ENCODE data around the gene LYPD5. TPM values are rescaled to one million over a fixed set of nuclear protein-coding genes. Genes with fewer than 3 reads are reported as not detected.

Gene LYPD5
- polyA plus RNA-seq, 3 donors: 0.19 to 0.39 (median 0.24) TPM

DNA sequence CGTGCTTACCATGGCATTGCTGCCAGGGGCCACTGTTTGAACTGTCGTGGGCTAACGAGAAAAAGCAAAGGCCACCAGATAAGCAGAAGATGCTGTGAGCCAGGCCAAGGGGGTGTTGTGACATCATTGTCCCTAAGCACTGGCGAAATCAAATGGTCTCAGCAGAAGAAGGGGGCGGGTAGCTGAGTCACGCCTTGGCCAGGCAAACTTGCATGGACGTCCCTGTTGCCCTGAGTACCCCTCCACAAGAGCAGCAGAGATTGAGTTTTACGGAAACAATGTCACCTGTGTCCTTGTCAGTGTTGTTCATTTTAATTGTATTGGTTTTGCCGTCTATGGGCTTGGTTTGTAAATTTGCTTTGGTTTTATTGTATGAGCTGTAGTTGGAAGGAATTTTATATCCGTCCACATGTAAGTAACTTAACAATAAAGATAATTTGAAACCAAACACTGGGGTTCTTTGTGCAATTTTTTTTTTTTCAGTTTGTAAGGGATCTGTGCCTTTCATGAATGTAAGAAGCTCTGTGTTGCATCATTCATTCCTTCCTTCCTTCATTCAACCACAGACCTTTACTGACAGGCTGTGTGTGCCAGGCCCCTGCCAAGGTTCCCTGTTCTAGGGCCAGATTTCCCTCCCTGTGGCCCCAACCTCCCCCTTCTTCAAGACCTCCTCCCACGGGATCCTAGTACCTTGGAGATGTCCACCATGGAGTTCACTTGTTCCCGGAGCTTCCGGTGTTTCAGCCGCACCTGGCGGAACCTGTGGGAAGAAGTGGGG, 33.8 kb downstream of the LYPD5 start:
- Histone ChIP-seq H4K20me1 (ENCODE audit: insufficient read depth, low read length) (peaks cover 3% of the 10 kb centered on the region), H3K27ac (ENCODE audit: low read depth in 1 of 2, low read length in 2 of 2) (peak overlapping the region; percentile 63 to 81), H3K4me1 (ENCODE audit: control insufficient read depth in 1 of 2, insufficient read depth in 2 of 2, low read length in 2 of 2) (peaks cover 78 to 79% of the 10 kb centered on the region in 2 donors), H3K36me3 (replicated peaks in 1 of 2; ENCODE audit: control insufficient read depth in 1 of 2, insufficient read depth in 2 of 2, low read length in 2 of 2) (peaks cover 61 to 62% of the 10 kb centered on the region in 2 donors), H3K4me3 (replicated peaks in 1 of 3; ENCODE audit: low read depth in 2 of 3, low read length in 3 of 3) (peak overlapping the region in 1 of 3 experiments; percentile 42), H3K9ac (ENCODE audit: insufficient read depth, low read length, poor library complexity, severe bottlenecking) (no peak overlapping the region), H3K9me3 (replicated peaks in 1 of 2; ENCODE audit: control insufficient read depth in 1 of 2, insufficient read depth in 1 of 2, low read length in 2 of 2) (no peaks in the 10 kb centered on the region), H3K27me3 (ENCODE audit: control insufficient read depth in 2 of 2, insufficient read depth in 2 of 2, low read length in 2 of 2) (no peaks in the 10 kb centered on the region), H3K4me2 (replicated peaks; ENCODE audit: extremely low read depth, low read length, poor library complexity, severe bottlenecking) (peak overlapping the region; percentile 66), H2AFZ (ENCODE audit: insufficient read depth, low read depth, low read length, poor library complexity, severe bottlenecking) (no peak overlapping the region), H3K79me2 (ENCODE audit: insufficient read depth, low read length) (peaks cover 46% of the 10 kb centered on the region)
- WGBS (ENCODE audit: insufficient coverage): 32% methylated on average over 5 of the region's 15 CpGs
- peak; percentile 86 to 94 (median 91) for DNase-seq
- Mint-ChIP-seq H3K27ac (peak overlapping the region; percentile 90 to 98 (median 93)), H3K27me3 (ENCODE audit: low read depth in 3 of 3) (peaks cover 0 to 3% (median 0%) of the 10 kb centered on the region in 3 donors), H3K4me3 (peak overlapping the region; percentile 56 to 67), H3K36me3 (peaks cover 56 to 76% of the 10 kb centered on the region in 2 donors), H3K9me3 (peaks cover 0 to 2% (median 0%) of the 10 kb centered on the region in 7 donors), H3K4me1 (peaks cover 77% of the 10 kb centered on the region)
- TF ChIP-seq, protein P1, sequence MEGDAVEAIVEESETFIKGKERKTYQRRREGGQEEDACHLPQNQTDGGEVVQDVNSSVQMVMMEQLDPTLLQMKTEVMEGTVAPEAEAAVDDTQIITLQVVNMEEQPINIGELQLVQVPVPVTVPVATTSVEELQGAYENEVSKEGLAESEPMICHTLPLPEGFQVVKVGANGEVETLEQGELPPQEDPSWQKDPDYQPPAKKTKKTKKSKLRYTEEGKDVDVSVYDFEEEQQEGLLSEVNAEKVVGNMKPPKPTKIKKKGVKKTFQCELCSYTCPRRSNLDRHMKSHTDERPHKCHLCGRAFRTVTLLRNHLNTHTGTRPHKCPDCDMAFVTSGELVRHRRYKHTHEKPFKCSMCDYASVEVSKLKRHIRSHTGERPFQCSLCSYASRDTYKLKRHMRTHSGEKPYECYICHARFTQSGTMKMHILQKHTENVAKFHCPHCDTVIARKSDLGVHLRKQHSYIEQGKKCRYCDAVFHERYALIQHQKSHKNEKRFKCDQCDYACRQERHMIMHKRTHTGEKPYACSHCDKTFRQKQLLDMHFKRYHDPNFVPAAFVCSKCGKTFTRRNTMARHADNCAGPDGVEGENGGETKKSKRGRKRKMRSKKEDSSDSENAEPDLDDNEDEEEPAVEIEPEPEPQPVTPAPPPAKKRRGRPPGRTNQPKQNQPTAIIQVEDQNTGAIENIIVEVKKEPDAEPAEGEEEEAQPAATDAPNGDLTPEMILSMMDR (IDR thresholded peaks at IDR 0.05): no peak
- intact Hi-C loops (cut with micrococcal nuclease): loop anchor here in 1 of 2 donors (2.0 to 5.0 kb wide), 2 partner anchors 16 to 101 kb away; no protein-coding TSS in a partner anchor

DNA sequence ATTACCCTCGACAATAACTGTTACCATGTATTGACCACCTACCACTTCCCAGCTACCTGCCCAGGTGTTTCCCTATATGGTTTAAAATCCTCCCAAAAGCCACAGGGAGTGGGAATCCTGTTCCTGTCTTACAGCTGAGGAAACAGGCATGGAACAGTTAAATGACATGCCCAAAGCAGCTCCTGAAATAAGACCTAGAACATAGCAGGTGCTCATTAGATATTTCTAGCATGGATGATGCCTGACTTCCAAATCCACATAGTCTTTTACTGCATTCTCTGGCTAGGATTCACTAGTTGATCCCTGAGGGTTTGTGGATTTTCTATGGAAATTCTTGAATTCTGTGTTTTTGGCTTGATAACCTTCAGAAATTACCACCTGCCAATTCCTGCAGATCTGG, 34.4 kb downstream of the LYPD5 start:
- H2AFZ ChIP-seq (ENCODE audit: insufficient read depth, low read depth, low read length, poor library complexity, severe bottlenecking): no peak overlapping the region
- peak overlapping the region in 1 of 3 experiments; percentile 42 for H3K4me3 ChIP-seq (replicated peaks in 1 of 3; ENCODE audit: low read depth in 2 of 3, low read length in 3 of 3)
- DNase-seq: no peak
- peak overlapping the region; percentile 66 for H3K4me2 ChIP-seq (replicated peaks; ENCODE audit: extremely low read depth, low read length, poor library complexity, severe bottlenecking)
- no peak overlapping the region for H3K9ac ChIP-seq (ENCODE audit: insufficient read depth, low read length, poor library complexity, severe bottlenecking)
- peak overlapping the region; percentile 65 to 81 for H3K27ac ChIP-seq (ENCODE audit: low read depth in 1 of 2, low read length in 2 of 2)
- TF ChIP-seq, protein P1 (IDR thresholded peaks at IDR 0.05): no peak
- peaks cover 80 to 84% of the 10 kb centered on the region in 2 donors for H3K4me1 ChIP-seq (ENCODE audit: control insufficient read depth in 1 of 2, insufficient read depth in 2 of 2, low read length in 2 of 2)
- H4K20me1 ChIP-seq (ENCODE audit: insufficient read depth, low read length): no peaks in the 10 kb centered on the region
- Mint-ChIP-seq H3K4me3 (peak overlapping the region in 1 of 2 donors; percentile 56), H3K27me3 (ENCODE audit: low read depth in 3 of 3) (peaks cover 0 to 3% (median 0%) of the 10 kb centered on the region in 3 donors), H3K27ac (peak overlapping the region; percentile 90 to 98 (median 93)), H3K36me3 (peaks cover 49 to 73% of the 10 kb centered on the region in 2 donors), H3K4me1 (peaks cover 83% of the 10 kb centered on the region), H3K9me3 (peaks cover 0 to 2% (median 0%) of the 10 kb centered on the region in 7 donors)
- peaks cover 40% of the 10 kb centered on the region for H3K79me2 ChIP-seq (ENCODE audit: insufficient read depth, low read length)
- WGBS (ENCODE audit: insufficient coverage): 0% methylated on average over 1 of the region's 1 CpG
- H3K36me3 ChIP-seq (replicated peaks in 1 of 2; ENCODE audit: control insufficient read depth in 1 of 2, insufficient read depth in 2 of 2, low read length in 2 of 2): peaks cover 55 to 56% of the 10 kb centered on the region in 2 donors
- intact Hi-C loops (cut with micrococcal nuclease): loop anchor here in 1 of 2 donors (2.0 to 5.0 kb wide), 2 partner anchors 17 to 101 kb away; no protein-coding TSS in a partner anchor
- H3K9me3 ChIP-seq (replicated peaks in 1 of 2; ENCODE audit: control insufficient read depth in 1 of 2, insufficient read depth in 1 of 2, low read length in 2 of 2): no peaks in the 10 kb centered on the region
- no peaks in the 10 kb centered on the region for H3K27me3 ChIP-seq (ENCODE audit: control insufficient read depth in 2 of 2, insufficient read depth in 2 of 2, low read length in 2 of 2)

All from CD14-positive monocyte (primary cell).